OCI-LY3 (cell line): ENCODE data around the gene SDK2.

Source experiments
- EZH2phosphoT487 ChIP-seq: fragments of 200-600 bp; shearing (Covaris generic); IDR thresholded peaks from 2 replicates; pipeline ENCODE4 v1.6.1; 2018; ENCODE audit warnings: antibody characterized with exemption, mixed run types, low read depth
- TF ChIP-seq, protein P1 (sequence below): fragments of 200-600, 300-600 bp; sonication (generic); IDR thresholded peaks from 2 replicates; pipeline ENCODE4 v1.5.1; 2014; ENCODE audit warnings: antibody characterized with exemption, low read length, low read depth

DNA sequence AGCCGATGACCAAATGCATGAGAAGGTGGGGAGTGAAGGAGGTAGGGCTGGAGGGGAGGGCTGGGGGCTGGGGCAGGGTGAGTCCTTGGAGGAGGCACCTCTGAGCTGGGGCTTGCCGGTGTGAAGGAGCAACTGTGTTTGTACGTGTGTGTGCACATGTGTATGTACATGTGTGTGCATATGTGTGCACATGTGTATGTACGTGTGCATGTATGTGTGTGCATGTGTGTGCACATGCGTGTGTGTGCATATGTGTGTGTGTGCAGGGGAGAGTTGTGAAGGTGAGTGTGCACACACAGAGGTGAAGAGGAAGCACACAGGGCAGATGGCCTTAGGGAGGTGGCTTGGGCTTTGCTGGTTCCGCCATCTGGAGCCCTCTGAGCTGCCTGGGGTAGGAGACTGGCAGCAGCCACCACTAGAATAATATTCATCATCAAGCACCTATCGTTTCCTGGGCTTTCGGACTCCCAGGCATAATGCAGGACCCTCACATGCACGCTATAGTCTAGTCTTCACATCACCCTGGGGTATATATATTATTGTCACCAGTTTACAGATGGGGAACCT lies 211.5 kb downstream of the SDK2 start:
- TF ChIP-seq, protein P1, sequence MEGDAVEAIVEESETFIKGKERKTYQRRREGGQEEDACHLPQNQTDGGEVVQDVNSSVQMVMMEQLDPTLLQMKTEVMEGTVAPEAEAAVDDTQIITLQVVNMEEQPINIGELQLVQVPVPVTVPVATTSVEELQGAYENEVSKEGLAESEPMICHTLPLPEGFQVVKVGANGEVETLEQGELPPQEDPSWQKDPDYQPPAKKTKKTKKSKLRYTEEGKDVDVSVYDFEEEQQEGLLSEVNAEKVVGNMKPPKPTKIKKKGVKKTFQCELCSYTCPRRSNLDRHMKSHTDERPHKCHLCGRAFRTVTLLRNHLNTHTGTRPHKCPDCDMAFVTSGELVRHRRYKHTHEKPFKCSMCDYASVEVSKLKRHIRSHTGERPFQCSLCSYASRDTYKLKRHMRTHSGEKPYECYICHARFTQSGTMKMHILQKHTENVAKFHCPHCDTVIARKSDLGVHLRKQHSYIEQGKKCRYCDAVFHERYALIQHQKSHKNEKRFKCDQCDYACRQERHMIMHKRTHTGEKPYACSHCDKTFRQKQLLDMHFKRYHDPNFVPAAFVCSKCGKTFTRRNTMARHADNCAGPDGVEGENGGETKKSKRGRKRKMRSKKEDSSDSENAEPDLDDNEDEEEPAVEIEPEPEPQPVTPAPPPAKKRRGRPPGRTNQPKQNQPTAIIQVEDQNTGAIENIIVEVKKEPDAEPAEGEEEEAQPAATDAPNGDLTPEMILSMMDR: no peak
- TF ChIP-seq EZH2phosphoT487: no peak
